Stimulated activated naive CD8-positive, alpha-beta T cell treated with anti-CD3 and anti-CD28 coated beads, Interleukin-15, Interleukin-2, amounts not matched to agents 100 ng/mL and 50 ng/mL, for 24 hours (primary cell): ENCODE results near the gene SERPIND1.

Source experiments
- H3K27ac Mint-ChIP-seq: one replicate; pipeline ENCODE4 v1.8.0; 2021; ENCODE audit warnings: mild to moderate bottlenecking, mixed read lengths
- H3K27me3 Mint-ChIP-seq: one replicate; pipeline ENCODE4 v1.8.0; 2021; ENCODE audit warnings: mixed read lengths
- H3K36me3 Mint-ChIP-seq: one replicate; pipeline ENCODE4 v1.8.0; 2021; ENCODE audit warnings: low read depth, mixed read lengths
- H3K4me1 Mint-ChIP-seq: one replicate; pipeline ENCODE4 v1.8.0; 2021; ENCODE audit warnings: low read depth, mixed read lengths
- H3K4me3 Mint-ChIP-seq: one replicate; pipeline ENCODE4 v1.8.0; 2021; ENCODE audit warnings: mild to moderate bottlenecking, mixed read lengths
- H3K9me3 Mint-ChIP-seq: one replicate; pipeline ENCODE4 v1.8.0; 2021; ENCODE audit warnings: mixed read lengths

Gene SERPIND1

DNA sequence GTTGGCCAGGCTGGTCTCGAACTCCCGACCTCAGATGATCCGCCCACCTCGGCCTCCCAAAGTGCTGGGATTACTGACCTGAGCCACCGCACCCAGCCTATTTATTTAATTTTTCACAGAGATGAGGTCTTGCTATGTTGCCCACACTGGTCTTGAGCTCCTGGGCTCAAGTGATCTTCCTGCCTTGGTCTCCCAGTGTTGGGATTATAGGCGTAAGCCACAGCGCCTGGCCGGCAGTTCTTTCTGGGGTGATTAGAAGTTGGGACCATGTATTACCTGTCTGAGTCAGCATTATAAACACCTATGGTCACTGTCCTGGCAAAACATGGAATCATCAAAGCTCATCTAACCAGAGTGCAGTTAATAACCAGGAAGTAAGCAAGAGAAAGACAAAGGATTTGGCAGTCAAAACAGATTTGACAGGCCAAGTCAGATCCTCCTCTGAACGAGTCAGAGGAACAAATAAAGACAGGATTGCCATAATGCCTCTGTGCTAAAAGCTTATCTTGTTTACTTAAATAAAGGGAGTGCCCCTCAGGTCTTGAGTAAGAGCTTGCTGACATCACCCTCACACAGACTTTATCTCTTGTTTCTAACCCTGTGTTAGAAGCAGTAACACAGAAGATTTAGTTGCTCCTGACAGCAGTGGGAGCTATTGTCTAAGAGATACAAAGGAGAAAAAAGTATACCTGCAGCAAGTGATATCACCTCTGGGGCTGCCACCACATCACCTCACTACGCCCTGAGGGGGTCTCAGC is 3.7 kb downstream of the SERPIND1 start:
- H3K9me3 Mint-ChIP-seq = no peaks in the 10 kb centered on the region
- peaks cover 31% of the 10 kb centered on the region for H3K4me1 Mint-ChIP-seq
- H3K27me3 Mint-ChIP-seq = no peaks in the 10 kb centered on the region
- no peak overlapping the region for H3K27ac Mint-ChIP-seq
- H3K4me3 Mint-ChIP-seq = no peak overlapping the region
- H3K36me3 Mint-ChIP-seq = peaks cover 8% of the 10 kb centered on the region

DNA sequence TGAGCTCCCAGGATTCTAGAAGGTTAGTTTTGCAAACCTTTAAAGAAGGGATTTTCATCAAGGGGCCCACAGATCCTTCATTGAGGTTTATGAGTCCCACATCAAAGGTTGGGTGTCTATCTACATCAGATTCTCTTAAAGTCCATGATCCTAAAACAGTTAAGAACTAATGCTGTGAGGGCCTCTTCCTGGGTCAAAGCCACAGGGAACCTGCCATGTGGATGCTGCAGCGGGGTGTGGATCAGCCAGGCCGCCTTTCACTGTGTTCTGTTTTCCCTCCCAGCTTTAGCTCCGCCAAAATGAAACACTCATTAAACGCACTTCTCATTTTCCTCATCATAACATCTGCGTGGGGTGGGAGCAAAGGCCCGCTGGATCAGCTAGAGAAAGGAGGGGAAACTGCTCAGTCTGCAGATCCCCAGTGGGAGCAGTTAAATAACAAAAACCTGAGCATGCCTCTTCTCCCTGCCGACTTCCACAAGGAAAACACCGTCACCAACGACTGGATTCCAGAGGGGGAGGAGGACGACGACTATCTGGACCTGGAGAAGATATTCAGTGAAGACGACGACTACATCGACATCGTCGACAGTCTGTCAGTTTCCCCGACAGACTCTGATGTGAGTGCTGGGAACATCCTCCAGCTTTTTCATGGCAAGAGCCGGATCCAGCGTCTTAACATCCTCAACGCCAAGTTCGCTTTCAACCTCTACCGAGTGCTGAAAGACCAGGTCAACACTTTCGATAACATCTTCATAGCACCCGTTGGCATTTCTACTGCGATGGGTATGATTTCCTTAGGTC is 5.3 kb downstream of the SERPIND1 start:
- Mint-ChIP-seq H3K27me3 (no peaks in the 10 kb centered on the region), H3K4me3 (no peak overlapping the region), H3K4me1 (peaks cover 36% of the 10 kb centered on the region), H3K36me3 (peaks cover 8% of the 10 kb centered on the region), H3K27ac (peak overlapping the region; percentile 11), H3K9me3 (no peaks in the 10 kb centered on the region)

DNA sequence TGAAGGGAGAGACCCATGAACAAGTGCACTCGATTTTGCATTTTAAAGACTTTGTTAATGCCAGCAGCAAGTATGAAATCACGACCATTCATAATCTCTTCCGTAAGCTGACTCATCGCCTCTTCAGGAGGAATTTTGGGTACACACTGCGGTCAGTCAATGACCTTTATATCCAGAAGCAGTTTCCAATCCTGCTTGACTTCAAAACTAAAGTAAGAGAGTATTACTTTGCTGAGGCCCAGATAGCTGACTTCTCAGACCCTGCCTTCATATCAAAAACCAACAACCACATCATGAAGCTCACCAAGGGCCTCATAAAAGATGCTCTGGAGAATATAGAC is 5.9 kb downstream of the SERPIND1 start:
- Mint-ChIP-seq H3K4me3 (no peak overlapping the region), H3K36me3 (peaks cover 8% of the 10 kb centered on the region), H3K27ac (no peak overlapping the region), H3K4me1 (peaks cover 36% of the 10 kb centered on the region), H3K9me3 (no peaks in the 10 kb centered on the region), H3K27me3 (no peaks in the 10 kb centered on the region)

DNA sequence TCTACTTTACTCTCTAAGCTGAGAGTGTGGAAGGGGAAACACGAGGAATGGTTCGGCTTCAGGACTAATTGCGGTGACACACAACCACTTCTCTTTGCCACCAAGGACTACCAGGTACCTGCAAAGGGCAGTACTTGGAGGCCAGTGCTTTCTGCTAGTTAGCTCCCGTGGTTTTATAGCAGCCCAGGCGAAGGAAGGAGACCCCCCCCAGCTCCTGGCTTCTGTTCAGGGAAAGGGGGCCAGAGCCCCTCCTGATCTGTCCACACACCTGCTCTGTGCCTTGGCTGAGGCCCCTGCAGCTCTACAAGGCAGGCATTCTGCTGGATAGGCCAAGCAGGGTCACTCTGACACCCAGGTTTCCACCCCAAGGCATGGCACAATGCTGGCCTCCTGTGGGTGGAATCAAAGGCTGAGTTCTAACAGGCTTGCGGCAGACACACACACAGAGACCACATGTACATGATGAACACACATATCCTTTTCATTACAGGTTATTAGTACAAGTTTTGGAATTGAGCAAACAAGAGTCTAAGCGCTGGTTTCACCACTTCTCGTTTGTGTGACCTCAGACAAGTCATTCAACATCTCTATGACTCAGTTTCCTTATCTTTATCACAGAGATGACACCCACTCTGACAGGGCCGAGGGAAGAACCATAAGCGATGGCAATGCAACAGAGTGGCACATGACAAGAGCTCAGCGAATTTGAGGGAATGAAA is 7.5 kb downstream of the SERPIND1 start:
- H3K9me3 Mint-ChIP-seq = no peaks in the 10 kb centered on the region
- peak overlapping the region; percentile 68 for H3K27ac Mint-ChIP-seq
- H3K36me3 Mint-ChIP-seq = peaks cover 8% of the 10 kb centered on the region

DNA sequence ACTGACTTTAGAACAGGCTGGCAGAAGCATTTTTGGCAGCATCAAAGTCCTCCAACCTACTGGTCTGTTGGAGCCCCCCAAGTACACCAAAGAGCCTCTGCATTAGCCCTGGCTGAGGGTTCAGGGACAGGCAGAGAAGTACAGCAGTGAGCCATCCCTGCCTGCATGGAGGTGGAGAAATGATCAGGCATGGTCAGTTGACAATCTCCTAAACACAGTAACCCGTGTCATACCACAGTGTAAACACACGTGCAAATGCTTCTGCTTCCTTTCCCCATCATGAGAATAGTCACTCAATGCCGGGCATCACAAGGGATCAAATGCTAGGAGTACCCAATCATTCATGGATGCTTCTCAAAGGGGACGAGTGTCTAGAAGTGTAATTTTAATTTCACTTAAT is 8.2 kb downstream of the SERPIND1 start:
- H3K27me3 Mint-ChIP-seq = no peaks in the 10 kb centered on the region
- H3K36me3 Mint-ChIP-seq = peaks cover 13% of the 10 kb centered on the region
- H3K9me3 Mint-ChIP-seq = no peaks in the 10 kb centered on the region
- no peak overlapping the region for H3K27ac Mint-ChIP-seq
- no peak overlapping the region for H3K4me3 Mint-ChIP-seq
- H3K4me1 Mint-ChIP-seq = peaks cover 36% of the 10 kb centered on the region

More for the DNA sequence above, 7.5 kb downstream of the SERPIND1 start:
- Mint-ChIP-seq H3K4me3 (no peak overlapping the region), H3K4me1 (peaks cover 36% of the 10 kb centered on the region), H3K27me3 (no peaks in the 10 kb centered on the region)

DNA sequence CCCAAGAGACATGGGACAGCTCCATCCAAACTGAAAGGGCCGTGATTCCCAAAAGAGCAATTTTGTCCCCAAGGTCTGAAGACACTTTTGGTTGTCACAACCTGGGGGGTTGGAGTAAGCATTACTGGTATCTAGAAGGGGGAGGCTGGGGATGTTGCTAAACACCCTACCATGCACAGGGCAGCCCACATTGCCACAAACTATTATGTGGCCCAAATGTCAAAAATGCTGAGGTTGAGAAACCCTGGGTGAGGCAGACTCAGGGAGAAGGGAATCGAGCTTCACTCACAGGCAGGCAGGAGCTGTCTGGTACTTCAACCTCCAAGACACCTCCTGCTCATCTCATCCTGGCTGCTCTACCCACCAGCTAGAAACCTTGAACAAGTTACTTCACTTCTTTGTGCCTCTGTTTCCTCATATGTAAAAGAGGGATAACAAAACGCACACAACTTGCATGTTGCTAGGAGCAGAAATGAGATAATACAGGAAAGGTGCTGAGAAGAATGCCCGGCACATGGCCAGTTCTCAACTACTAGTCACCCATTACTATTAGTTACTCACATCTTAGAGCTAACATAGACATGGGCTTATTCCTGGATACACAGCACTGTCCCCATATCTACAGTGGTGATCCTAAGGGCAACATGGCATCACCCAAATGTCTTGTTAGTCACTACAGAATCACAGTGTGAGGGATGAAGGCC is 8.8 kb downstream of the SERPIND1 start:
- no peak overlapping the region for H3K27ac Mint-ChIP-seq
- H3K27me3 Mint-ChIP-seq = no peaks in the 10 kb centered on the region
- peaks cover 36% of the 10 kb centered on the region for H3K4me1 Mint-ChIP-seq
- H3K36me3 Mint-ChIP-seq = peaks cover 13% of the 10 kb centered on the region
- no peaks in the 10 kb centered on the region for H3K9me3 Mint-ChIP-seq
- no peak overlapping the region for H3K4me3 Mint-ChIP-seq

DNA sequence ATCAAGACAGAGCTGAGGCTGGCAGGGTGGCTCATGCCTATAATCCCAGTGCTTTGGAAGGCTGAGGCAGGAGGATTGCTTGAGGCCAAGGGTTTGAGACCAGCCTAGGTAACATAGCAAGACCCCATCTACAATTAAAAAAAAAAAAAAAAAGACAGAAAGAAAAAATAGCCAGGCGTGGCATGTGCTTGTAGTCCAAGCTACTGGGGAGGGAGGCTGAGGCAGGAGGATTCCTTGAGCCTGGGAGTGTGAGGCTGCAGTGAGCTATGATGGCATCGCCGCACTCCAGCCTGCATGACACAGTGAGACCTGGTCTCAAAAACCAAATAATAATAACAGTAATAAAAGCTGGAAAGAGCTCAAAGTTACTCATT is 9.4 kb downstream of the SERPIND1 start:
- H3K4me1 Mint-ChIP-seq = peaks cover 35% of the 10 kb centered on the region
- H3K27me3 Mint-ChIP-seq = no peaks in the 10 kb centered on the region
- H3K9me3 Mint-ChIP-seq = no peaks in the 10 kb centered on the region
- H3K4me3 Mint-ChIP-seq = no peak overlapping the region
- H3K27ac Mint-ChIP-seq = no peak overlapping the region
- peaks cover 13% of the 10 kb centered on the region for H3K36me3 Mint-ChIP-seq

DNA sequence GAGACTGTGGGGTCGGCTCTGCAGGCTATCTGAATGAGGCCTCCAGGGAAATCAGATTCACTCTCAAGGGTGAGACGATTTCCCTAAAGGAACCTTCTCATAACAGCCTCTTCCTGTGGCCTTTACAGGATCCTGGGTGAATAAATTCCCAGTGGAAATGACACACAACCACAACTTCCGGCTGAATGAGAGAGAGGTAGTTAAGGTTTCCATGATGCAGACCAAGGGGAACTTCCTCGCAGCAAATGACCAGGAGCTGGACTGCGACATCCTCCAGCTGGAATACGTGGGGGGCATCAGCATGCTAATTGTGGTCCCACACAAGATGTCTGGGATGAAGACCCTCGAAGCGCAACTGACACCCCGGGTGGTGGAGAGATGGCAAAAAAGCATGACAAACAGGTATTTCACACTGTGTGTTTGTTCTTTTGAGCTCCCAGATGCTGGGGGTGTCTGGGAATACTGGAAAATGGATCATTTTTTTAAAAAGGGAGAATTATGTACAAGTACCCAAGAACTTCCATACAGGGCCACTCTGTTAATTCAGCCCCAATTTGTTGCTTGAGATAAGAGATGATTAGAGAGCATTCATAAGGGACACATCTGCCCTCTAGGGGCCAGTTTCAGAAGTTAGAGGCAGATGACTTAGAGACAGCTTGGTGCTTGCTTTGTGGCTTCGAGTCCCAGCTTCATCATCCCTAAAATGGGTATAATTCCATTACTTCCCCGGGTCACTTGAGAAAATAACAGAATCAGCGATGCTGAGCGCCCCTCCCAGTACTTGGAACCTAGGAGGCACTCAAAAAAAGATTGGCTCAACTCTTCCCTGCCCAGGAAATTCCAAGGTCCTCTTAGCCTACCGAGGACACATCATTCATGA is 10.2 kb downstream of the SERPIND1 start:
- peaks cover 29% of the 10 kb centered on the region for H3K4me1 Mint-ChIP-seq
- H3K36me3 Mint-ChIP-seq = peaks cover 19% of the 10 kb centered on the region
- H3K4me3 Mint-ChIP-seq = no peak overlapping the region
- no peaks in the 10 kb centered on the region for H3K27me3 Mint-ChIP-seq
- no peak overlapping the region for H3K27ac Mint-ChIP-seq
- no peaks in the 10 kb centered on the region for H3K9me3 Mint-ChIP-seq

DNA sequence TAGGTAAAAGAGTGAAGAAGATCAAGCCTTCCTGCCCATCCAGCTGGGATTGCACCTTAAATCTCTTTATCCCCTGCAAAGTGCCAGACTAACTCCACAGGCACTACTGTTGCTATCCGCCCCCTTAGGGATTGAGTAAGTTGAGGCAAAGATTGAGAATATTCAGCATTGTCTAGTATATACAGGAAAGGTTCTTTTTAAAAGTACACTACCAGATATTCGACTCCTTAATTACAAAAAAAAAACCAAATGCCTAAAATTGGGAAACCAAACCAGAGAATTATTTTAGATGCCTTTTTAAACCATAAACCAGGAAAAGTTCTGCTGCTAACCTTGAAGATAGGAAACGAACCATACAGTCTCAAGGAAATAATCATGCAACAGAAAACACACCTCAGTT is 11.5 kb downstream of the SERPIND1 start:
- Mint-ChIP-seq H3K27me3 (no peaks in the 10 kb centered on the region), H3K4me3 (no peak overlapping the region), H3K4me1 (peaks cover 20% of the 10 kb centered on the region), H3K27ac (no peak overlapping the region), H3K9me3 (no peaks in the 10 kb centered on the region), H3K36me3 (peaks cover 11% of the 10 kb centered on the region)

DNA sequence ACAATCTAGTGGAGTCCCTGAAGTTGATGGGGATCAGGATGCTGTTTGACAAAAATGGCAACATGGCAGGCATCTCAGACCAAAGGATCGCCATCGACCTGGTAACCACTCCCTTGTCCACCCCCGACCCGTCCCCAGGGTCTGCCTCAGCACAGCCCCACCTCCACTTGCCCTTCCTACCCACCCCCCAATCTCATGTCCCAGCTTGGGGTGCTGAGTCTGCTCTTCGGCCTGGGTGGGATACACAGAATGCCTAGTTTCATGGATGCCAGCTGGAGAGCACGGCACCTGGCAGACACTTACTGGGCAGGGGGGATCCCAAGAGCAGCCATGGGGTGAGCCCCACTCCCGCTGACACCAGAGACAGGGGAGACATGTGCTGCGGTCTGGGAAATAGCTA is 12.1 kb downstream of the SERPIND1 start:
- Mint-ChIP-seq H3K9me3 (no peaks in the 10 kb centered on the region), H3K36me3 (peaks cover 16% of the 10 kb centered on the region), H3K27me3 (no peaks in the 10 kb centered on the region), H3K27ac (no peak overlapping the region), H3K4me3 (no peak overlapping the region), H3K4me1 (peaks cover 18% of the 10 kb centered on the region)

DNA sequence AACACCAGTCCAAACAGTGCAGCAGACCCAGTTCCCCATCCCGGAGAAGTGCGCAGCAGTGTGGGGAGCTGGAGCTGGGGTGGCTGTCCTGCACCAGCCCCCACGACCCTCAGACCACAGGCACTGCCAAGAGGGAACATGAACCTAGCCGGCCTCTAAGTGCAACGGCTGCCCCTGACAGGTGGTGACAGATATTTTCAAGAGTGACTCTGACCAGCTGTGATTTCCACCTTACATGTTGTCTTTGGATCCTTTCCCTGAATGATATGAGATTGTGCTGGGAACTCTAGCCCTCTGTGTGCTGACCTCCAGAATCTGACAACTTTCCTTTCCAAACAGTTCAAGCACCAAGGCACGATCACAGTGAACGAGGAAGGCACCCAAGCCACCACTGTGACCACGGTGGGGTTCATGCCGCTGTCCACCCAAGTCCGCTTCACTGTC is 12.6 kb downstream of the SERPIND1 start:
- Mint-ChIP-seq H3K4me1 (peaks cover 13% of the 10 kb centered on the region), H3K4me3 (no peak overlapping the region), H3K36me3 (peaks cover 20% of the 10 kb centered on the region), H3K9me3 (no peaks in the 10 kb centered on the region), H3K27me3 (no peaks in the 10 kb centered on the region), H3K27ac (no peak overlapping the region)

DNA sequence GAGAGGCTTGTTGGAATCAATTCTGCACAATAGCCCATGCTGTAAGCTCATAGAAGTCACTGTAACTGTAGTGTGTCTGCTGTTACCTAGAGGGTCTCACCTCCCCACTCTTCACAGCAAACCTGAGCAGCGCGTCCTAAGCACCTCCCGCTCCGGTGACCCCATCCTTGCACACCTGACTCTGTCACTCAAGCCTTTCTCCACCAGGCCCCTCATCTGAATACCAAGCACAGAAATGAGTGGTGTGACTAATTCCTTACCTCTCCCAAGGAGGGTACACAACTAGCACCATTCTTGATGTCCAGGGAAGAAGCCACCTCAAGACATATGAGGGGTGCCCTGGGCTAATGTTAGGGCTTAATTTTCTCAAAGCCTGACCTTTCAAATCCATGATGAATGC is 13.3 kb downstream of the SERPIND1 start:
- peaks cover 22% of the 10 kb centered on the region for H3K36me3 Mint-ChIP-seq
- H3K27ac Mint-ChIP-seq = no peak overlapping the region
- no peaks in the 10 kb centered on the region for H3K9me3 Mint-ChIP-seq
- no peak overlapping the region for H3K4me3 Mint-ChIP-seq
- no peaks in the 10 kb centered on the region for H3K27me3 Mint-ChIP-seq
- H3K4me1 Mint-ChIP-seq = peaks cover 6% of the 10 kb centered on the region

DNA sequence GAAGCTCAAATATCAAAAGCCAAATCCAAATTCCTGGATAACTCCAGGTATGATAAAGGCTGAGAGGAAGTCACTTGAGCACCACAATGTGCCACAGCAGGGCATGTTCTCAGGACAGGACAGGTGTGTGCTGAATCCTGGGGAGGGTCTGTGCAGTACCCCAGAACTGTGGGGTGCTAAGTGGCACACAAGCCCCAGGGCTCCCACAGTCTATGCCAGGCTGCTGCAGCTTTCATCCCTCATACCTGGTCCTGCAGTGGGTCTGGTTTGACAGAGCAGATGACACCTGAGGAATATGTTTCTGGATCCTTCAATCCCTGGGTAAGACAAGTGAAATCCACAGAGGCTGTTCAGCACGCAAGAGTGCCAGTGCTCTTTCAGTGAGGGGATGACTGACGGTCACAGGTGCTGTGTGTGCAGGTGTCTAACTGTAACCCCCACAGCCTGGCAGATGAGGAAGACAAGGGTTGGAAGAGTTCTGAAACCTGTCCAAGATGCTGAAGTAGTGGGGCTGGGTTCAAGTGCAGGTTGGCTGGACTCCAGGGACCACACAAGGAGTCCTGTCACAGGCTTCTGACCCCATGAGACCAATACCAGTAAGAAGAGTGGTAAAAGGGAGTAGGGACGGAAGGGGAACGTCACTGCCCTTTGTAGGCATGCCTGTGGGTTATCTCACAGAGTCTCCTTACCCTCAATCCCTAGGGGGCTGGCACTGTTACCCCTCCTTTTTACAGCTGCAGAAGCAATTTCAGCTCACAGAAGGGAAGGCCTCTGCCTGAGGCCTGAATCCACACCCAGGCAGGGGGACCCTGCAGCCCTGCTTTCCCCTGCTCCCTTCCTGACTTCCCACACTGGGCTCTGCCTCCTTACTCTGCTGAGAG is 14.1 kb downstream of the SERPIND1 start:
- Mint-ChIP-seq H3K9me3 (no peaks in the 10 kb centered on the region), H3K27me3 (no peaks in the 10 kb centered on the region), H3K36me3 (peaks cover 26% of the 10 kb centered on the region), H3K4me3 (no peak overlapping the region), H3K4me1 (peaks cover 5% of the 10 kb centered on the region), H3K27ac (no peak overlapping the region)
